C4-2B (cell line): ENCODE measurements around the gene CALY.
A peak's percentile ranks its signal among the peaks of the same experiment; 100 is the strongest.

ENCODE experiments used
- CTCF ChIP-seq: fragments of 450-650 bp; conservative IDR thresholded peaks from 2 replicates; pipeline ENCODE4 v1.5.1; 2017; ENCODE audit warnings: mild to moderate bottlenecking
- ZFX ChIP-seq: fragments of 450-650 bp; IDR thresholded peaks from 2 replicates; pipeline ENCODE4 v1.6.1; 2017

DNA sequence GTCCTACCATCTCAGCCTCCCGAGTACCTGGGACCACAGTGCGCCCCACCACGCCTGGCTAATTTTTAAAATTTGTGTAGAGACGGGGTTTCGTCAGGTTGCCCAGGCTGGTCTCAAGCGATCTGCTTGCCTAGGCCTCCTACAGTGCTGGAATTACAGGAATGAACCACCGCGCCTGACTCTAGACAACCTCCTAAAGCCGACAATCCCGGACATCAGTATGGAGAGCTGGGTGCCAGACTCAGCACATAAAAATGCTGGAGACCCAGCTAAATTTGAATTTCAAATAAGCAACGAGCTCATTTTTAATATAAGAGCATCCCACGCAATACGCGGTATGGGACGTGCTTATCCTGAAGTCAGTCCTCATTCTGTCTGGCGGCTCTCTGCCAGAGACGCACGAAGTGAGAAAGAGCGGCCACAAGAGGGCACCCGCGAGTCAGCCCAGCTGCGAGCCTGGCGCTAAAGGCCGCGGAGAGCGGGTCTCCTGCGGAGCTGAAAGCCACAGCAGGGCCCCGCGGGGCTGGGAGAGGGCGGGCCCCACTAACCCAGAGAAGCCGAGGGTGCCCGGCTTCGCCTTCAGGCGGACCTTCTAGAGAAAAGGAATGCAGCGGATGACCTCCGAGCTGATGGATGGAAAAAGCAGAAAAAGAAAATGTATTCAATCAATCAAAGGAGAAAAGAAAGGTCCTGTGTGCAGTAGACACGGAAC, 7.0 kb downstream of the CALY start:
- TF ChIP-seq CTCF: peak; percentile 99
- TF ChIP-seq ZFX: no peak
